Adipocyte (in vitro differentiated cells): ENCODE measurements around the gene SIPA1L3.
"Not testable (repeated sequence)": the region's sequence is repeated elsewhere in the genome, so short reads cannot be mapped to it uniquely, and the experiment has no call there.

Experiments used
- DNase-seq: peaks from one replicate; pipeline ENCODE4 v3.0.0-alpha.2; 2015; ENCODE audit warnings: low read depth
- H3K27me3 ChIP-seq: replicated peaks from 2 replicates; pipeline ENCODE4 v1.7.0; 2013; ENCODE audit warnings: mild to moderate bottlenecking, low read length, moderate library complexity; ENCODE audit not compliant: control insufficient read depth, insufficient read depth
- H3K36me3 ChIP-seq: 2 replicates; pipeline ENCODE4 v1.7.0; 2013; ENCODE audit warnings: low read length, mild to moderate bottlenecking, moderate library complexity; ENCODE audit not compliant: control insufficient read depth, insufficient read depth, severe bottlenecking
- H3K4me1 ChIP-seq: 2 replicates; pipeline ENCODE4 v1.7.0; 2013; ENCODE audit warnings: mild to moderate bottlenecking, low read length, moderate library complexity; ENCODE audit not compliant: control insufficient read depth, insufficient read depth
- H3K4me3 ChIP-seq: 2 replicates; pipeline ENCODE4 v1.7.0; 2013; ENCODE audit warnings: mild to moderate bottlenecking, low read length, moderate library complexity
- H3K9ac ChIP-seq: 2 replicates; pipeline ENCODE4 v1.7.0; 2013; ENCODE audit warnings: mild to moderate bottlenecking, low read length, moderate library complexity
- H3K9me3 ChIP-seq: 2 replicates; pipeline ENCODE4 v1.7.0; 2013; ENCODE audit warnings: mild to moderate bottlenecking, low read length, moderate library complexity; ENCODE audit not compliant: control insufficient read depth

The SIPA1L3 gene

DNA sequence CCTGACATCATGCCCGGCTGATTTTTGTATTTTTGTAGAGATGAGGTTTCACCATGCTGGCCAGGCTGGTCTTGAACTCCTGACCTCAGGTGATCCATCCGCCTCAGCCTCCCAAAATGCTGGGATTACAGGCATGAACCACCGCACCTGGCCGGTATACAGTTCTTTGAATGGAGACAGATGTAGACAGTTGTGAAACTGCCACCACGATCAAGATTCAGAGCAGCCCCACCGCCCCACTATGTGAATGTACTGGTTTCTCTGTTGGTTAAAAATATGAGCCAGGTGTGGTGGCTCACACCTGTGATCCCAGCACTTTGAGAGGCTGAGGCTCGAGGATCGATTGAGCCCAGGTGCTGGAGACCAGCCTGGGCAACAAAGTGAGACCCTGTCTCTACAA lies 123.0 kb downstream of the SIPA1L3 start:
- H3K4me3 ChIP-seq, H3K9ac ChIP-seq, H3K4me1 ChIP-seq, H3K9me3 ChIP-seq, H3K27me3 ChIP-seq, DNase-seq, H3K36me3 ChIP-seq: not testable (repeated sequence)

DNA sequence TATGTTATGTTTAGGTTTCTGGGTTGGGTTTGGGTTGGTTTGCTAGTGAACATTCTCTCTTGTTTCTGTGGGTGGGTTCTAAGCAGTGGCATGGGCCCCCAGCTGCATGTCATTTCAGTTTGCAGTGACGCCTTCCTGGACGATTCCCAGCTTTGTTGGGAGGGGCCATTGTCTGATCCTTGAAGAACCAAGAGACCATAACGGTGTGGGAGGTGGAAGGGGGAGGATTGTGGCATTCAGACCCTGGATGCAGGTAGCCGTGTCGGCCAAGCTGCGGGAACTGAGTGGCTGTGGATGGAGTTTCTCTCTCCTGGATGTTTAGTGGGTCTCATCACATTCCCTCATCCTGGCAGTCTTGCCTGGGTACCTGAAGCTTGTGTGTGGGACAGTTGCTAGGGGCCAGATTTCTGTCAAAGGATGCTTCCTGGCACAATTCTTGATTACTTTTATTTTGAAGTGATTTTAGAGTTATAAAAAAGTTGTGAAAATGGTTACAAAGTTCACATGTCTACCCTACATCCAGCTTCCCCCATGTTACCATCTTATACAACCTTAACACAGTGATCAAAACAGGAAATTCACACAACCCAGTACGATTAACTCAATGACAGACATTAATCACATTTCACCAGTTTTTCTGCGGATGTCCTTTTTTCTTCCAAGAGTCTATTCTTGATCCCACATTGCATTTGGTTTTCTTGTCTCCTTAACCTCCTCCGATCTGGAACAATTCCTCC lies 123.8 kb downstream of the SIPA1L3 start:
- Histone ChIP-seq H3K9ac (no peak overlapping the region), H3K4me3 (no peak overlapping the region), H3K4me1 (peaks cover 12% of the 10 kb centered on the region), H3K36me3 (no peaks in the 10 kb centered on the region), H3K27me3 (no peaks in the 10 kb centered on the region), H3K9me3 (no peaks in the 10 kb centered on the region)
- DNase-seq: no peak

DNA sequence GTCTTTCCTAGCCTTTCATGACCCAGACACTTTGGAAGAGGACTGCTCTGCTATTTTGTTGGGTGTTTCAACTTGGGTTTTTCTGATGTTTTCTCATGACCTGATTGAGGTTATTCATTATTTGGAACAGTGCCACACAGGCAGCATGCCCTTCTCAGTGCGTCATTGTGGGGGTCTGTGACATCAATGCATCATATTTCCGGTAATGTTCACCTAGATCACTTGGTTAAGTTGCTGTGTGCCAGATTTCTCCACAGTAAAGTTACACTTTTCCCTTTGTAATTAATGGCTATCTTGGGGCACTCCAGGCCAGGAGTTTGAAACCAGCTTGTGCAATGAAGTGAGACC lies 124.4 kb downstream of the SIPA1L3 start:
- H3K36me3 ChIP-seq: no peaks in the 10 kb centered on the region
- H3K4me3 ChIP-seq: no peak overlapping the region
- DNase-seq: no peak
- H3K27me3 ChIP-seq: no peaks in the 10 kb centered on the region
- peaks cover 17% of the 10 kb centered on the region for H3K4me1 ChIP-seq
- no peaks in the 10 kb centered on the region for H3K9me3 ChIP-seq
- H3K9ac ChIP-seq: no peak overlapping the region

DNA sequence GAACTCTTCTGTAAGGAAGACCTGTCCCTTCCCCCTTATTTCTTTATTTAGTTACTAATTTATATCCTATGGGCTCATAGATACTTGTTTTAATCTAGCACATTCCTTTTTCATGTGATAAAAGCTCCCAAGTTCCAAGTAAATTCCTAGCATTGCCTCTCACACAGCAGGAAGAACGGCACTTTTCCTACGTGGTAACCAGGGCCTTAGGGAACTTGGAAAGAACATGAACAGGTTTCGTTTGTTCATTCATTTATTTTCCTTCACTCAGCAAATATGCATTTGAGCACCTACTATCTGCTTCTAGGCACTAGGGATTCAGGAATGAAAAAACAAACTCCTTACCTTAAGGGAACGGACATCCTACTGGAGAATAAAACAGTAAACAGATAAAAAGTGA lies 125.1 kb downstream of the SIPA1L3 start:
- Histone ChIP-seq H3K36me3 (no peaks in the 10 kb centered on the region), H3K4me1 (peaks cover 18% of the 10 kb centered on the region), H3K27me3 (no peaks in the 10 kb centered on the region), H3K4me3 (no peak overlapping the region), H3K9ac (no peak overlapping the region), H3K9me3 (no peaks in the 10 kb centered on the region)
- peak; percentile 8 for DNase-seq

DNA sequence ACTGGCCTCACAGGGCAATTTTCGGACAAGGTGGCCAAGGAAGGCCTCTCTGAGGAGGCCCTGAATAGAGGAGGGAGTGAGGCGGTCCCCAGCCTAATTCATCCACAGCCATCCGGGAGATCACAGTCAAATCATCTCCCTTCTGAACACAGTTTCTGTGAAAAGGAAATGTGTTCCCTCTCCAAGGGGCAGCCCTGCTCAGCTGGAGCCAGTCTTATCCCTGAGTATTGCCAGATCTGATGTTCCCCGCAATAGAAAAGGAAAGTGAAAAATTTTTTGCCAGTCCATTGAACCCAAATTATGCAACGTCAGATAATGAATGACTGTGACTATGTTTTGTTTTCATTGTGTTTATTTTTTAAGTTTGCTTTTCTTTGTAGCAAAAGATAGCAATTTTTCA lies 125.9 kb downstream of the SIPA1L3 start:
- Histone ChIP-seq H3K4me3 (no peak overlapping the region), H3K4me1 (peaks cover 18% of the 10 kb centered on the region), H3K9ac (no peak overlapping the region), H3K27me3 (no peaks in the 10 kb centered on the region), H3K9me3 (no peaks in the 10 kb centered on the region), H3K36me3 (no peaks in the 10 kb centered on the region)
- no peak for DNase-seq

DNA sequence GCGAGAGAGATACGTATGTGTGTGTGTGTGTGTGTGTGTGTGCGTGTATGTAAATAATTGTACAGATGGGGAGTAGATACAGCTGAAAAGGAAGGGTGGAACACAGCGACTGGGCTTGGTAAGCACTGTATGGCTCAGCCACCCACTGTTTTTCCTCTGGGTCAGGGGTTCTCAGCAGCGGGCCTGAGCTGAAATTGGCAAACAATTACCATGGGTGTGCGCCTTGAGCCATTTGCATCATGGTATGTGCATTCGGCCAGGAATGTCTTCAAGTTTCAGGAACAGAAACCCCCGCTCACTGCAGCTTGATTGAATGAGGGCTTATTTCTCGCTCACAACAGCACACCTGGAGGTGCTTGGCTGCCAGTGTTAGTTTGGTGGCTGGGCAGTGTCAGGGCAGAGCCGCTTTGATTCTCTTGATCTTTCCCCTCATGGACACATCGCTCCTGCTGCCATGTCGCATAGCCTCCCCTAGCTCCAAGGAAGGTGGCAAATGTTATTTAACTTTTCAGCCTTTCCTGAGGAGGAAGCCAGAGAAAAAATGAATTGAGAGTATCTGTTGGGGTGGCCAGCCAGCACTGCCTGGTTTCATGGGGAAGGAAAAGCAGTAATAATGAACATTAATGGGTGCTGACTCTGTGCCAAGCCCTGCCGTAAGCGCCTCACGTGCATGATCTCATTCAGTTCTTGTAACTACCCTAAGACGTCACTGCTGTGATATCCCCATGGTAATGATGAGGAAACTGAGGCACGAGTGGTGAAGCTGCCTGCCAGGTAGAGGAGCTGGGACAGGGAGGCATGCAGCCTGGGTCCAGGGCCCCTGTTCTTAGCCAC lies 126.9 kb downstream of the SIPA1L3 start:
- Histone ChIP-seq H3K4me1 (peaks cover 18% of the 10 kb centered on the region), H3K9me3 (no peaks in the 10 kb centered on the region)

DNA sequence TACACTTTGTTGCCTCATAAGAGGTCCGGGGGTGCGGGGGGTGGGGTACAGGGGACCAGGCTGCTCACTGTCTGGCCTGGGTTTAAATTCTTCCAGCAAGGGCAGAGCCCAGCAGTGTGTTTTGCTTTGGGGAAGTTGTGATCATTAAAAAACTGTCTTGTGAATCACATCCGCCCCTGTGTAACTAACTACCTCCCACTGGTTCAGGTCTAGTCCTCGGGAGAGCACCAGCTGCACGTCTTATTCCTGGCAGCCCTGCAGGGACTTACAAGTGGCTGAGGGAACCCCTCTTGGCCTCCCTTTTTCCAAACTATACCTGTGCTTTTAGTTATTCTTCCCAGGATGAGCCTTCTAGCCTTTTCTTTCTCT lies 127.5 kb downstream of the SIPA1L3 start:
- H3K4me1 ChIP-seq: peaks cover 18% of the 10 kb centered on the region
- no peak for DNase-seq

More for the DNA sequence above, 126.9 kb downstream of the SIPA1L3 start:
- Histone ChIP-seq H3K9ac (no peak overlapping the region), H3K4me3 (no peak overlapping the region), H3K36me3 (no peaks in the 10 kb centered on the region), H3K27me3 (no peaks in the 10 kb centered on the region)
- DNase-seq: no peak

DNA sequence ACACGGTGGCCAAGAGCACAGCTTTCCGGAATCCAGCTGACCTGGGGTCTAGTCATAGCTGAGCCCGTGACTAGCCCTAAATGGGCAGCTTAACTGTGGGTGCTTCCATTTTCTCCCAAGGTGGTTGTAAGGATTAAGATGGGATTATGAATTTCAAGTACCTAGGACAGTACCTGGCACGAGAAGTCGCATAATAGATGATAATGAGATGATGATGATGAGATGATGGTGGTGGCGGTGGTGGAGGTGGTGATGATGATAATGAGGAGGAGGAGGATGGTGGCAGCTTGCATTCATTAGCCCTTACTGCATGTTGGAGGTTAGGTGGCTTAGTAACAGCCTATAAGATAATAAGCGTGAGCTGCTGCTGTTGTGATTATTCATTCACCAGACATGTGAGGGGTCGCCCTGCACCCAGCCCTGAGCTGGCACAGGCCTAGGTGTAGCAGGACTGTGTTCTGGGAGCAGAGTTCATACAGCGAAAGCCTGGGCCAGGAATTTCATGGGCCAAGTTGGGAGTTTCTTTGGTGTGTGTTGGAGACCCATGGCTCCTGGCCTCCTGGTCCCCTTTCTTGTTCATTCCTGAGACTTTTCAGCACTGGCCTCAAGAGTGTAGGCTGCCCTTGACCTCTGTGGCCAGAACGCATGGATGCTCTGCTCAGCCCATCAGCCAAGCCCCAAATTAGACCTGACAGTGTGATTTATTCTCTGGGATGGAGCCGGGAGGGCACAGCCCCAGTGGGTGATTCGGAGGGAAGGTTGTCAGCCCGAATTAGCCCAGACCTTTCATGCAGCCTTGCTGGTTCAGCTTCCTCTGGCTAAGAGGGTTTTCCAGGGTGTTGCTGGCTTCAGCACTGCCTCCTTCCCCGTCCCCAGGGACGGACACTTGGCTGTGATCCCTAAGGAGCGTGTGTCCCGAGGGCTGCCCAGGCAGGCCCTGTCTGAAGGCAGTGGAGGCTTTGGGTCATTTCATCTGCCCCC lies 128.8 kb downstream of the SIPA1L3 start:
- Histone ChIP-seq H3K27me3 (no peaks in the 10 kb centered on the region), H3K4me3 (no peak overlapping the region), H3K36me3 (no peaks in the 10 kb centered on the region), H3K9ac (no peak overlapping the region), H3K9me3 (no peaks in the 10 kb centered on the region), H3K4me1 (peaks cover 18% of the 10 kb centered on the region)
- DNase-seq: peak; percentile 15

More for the DNA sequence above, 127.5 kb downstream of the SIPA1L3 start:
- no peak overlapping the region for H3K9ac ChIP-seq
- H3K36me3 ChIP-seq: no peaks in the 10 kb centered on the region
- no peaks in the 10 kb centered on the region for H3K9me3 ChIP-seq
- no peaks in the 10 kb centered on the region for H3K27me3 ChIP-seq
- H3K4me3 ChIP-seq: no peak overlapping the region

DNA sequence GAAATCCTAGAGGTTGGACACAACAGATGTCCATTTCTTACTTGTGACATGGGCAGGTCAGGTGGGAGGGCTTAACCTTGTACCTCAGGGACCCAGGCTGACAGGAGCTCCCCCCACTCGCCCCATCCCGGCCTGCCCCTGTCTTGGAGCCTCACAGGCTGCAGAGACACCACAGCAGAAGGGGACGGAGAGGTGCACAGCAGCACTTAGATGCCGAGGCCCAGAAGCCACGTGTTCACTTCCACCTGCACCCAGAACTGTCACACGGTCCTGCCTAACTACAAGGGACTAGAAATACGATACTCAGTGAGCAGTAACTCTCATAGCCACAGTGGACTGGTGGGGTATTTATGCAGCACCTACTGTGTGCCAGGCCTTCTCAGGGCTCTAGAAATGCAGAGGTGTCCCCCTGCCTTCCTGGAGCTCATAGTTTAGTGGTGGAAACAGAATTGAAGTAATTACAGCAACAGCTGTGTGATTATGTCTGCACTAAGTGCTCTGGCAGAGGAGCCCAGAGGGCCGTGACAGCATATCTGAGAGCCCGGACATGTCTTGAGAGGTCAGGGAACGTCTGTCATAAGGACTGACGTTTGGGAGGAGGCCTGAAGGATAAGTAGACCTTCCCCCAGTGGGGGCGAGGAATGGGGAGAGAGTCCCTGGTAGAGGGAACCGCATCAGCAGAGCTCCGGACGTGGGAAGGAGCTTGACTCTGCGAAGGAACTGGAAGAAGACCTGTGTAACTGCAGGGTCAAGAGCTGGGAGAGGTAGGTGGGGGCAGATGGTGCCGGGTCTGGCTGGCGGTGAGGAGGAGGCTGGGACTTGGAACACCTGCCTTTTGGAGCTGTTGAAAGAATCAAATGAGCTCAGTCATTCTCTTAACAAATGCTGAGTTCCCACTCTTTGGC lies 130.0 kb downstream of the SIPA1L3 start:
- no peak for DNase-seq
- Histone ChIP-seq H3K36me3 (no peaks in the 10 kb centered on the region), H3K4me1 (peaks cover 18% of the 10 kb centered on the region), H3K9me3 (no peaks in the 10 kb centered on the region), H3K4me3 (no peak overlapping the region), H3K9ac (no peak overlapping the region), H3K27me3 (no peaks in the 10 kb centered on the region)

DNA sequence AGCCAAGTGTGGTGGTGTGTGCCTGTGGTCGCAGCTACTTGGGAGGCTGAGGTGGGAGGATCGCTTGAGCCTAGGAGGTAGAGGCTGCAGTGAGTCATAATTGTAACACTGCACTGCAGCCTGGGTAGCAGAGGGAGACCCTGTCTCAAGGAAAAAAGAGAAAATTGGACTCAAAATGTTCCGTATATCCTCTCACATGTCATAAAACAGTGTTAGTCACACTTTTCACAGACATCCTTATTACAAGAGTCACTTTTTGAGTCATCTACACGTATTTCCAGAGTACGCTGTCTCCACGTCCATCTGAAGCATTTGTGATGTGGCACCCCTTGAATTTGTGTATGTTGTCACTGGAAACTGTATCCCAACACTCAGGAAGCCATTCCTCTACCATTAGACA lies 133.0 kb downstream of the SIPA1L3 start:
- no peaks in the 10 kb centered on the region for H3K9me3 ChIP-seq
- no peak overlapping the region for H3K9ac ChIP-seq
- peak; percentile 27 for DNase-seq
- no peaks in the 10 kb centered on the region for H3K36me3 ChIP-seq
- no peak overlapping the region for H3K4me3 ChIP-seq
- H3K27me3 ChIP-seq: no peaks in the 10 kb centered on the region
- peaks cover 9% of the 10 kb centered on the region for H3K4me1 ChIP-seq
